MM.1S (cell line): Measurements from ENCODE around the gene MVK.

Source experiments
- DNase-seq: peaks from one replicate; pipeline ENCODE4 v3.0.0-alpha.2; 2015
- H2AFZ ChIP-seq: fragments of 300-600 bp; sonication (generic); 2 replicates; pipeline ENCODE4 v1.6.0; 2016; ENCODE audit warnings: antibody characterized with exemption, low read length
- H3F3A ChIP-seq: fragments of 300-600 bp; sonication (generic); 2 replicates; pipeline ENCODE4 v1.6.1; 2016; ENCODE audit warnings: mild to moderate bottlenecking, antibody characterized with exemption, low read length, moderate library complexity, mixed read lengths; ENCODE audit not compliant: insufficient read depth
- H3K27ac ChIP-seq: fragments of 300-600 bp; sonication (generic); 2 replicates; pipeline ENCODE4 v1.5.1; 2016; ENCODE audit warnings: mild to moderate bottlenecking, low read length
- H3K27me3 ChIP-seq: fragments of 300-600 bp; sonication (generic); replicated peaks from 2 replicates; pipeline ENCODE4 v1.6.0; 2016; ENCODE audit warnings: low read length; ENCODE audit not compliant: insufficient read depth
- H3K36me3 ChIP-seq: fragments of 300-600 bp; sonication (generic); replicated peaks from 2 replicates; pipeline ENCODE4 v1.6.1; 2016; ENCODE audit warnings: mild to moderate bottlenecking, low read length, mixed read lengths; ENCODE audit not compliant: insufficient read depth
- H3K4me1 ChIP-seq: fragments of 300-600 bp; sonication (generic); 2 replicates; pipeline ENCODE4 v1.6.1; 2016; ENCODE audit warnings: low read length, mixed read lengths
- H3K4me2 ChIP-seq: fragments of 300-600 bp; sonication (generic); 2 replicates; pipeline ENCODE4 v1.6.0; 2016; ENCODE audit warnings: low read depth, low read length
- H3K4me3 ChIP-seq: fragments of 300-600 bp; sonication (generic); 2 replicates; pipeline ENCODE4 v1.5.1; 2016; ENCODE audit warnings: low read length, mixed read lengths
- H3K79me2 ChIP-seq: fragments of 300-600 bp; sonication (generic); 2 replicates; pipeline ENCODE4 v1.6.1; 2016; ENCODE audit warnings: mixed run types, low read length, mixed read lengths
- H3K9ac ChIP-seq: fragments of 300-600 bp; sonication (generic); 2 replicates; pipeline ENCODE4 v1.6.1; 2016; ENCODE audit warnings: low read length, mixed read lengths
- H3K9me2 ChIP-seq: fragments of 300-600 bp; sonication (generic); replicated peaks from 2 replicates; pipeline ENCODE4 v1.6.1; 2016; ENCODE audit warnings: mild to moderate bottlenecking, low read length, mixed read lengths; ENCODE audit not compliant: insufficient read depth
- H3K9me3 ChIP-seq: fragments of 300-600 bp; sonication (generic); replicated peaks from 2 replicates; pipeline ENCODE4 v1.6.1; 2016; ENCODE audit warnings: mild to moderate bottlenecking, low read length, mixed read lengths; ENCODE audit not compliant: insufficient read depth
- H4K20me1 ChIP-seq: fragments of 300-600 bp; sonication (generic); 2 replicates; pipeline ENCODE4 v1.6.1; 2016; ENCODE audit warnings: mild to moderate bottlenecking, low read length, moderate library complexity, mixed read lengths; ENCODE audit not compliant: insufficient read depth
- CTCF ChIP-seq: fragments of 300-600 bp; sonication (generic); IDR thresholded peaks from 2 replicates; pipeline ENCODE4 v1.5.1; 2016; ENCODE audit warnings: antibody characterized with exemption, low read length, mixed read lengths
- EZH2 ChIP-seq: fragments of 300-600 bp; sonication (generic); optimal IDR thresholded peaks from 2 replicates; pipeline ENCODE3; 2017; ENCODE audit warnings: low read depth, mild to moderate bottlenecking, antibody characterized with exemption, low read length, mixed read lengths
- EZH2phosphoT487 ChIP-seq: fragments of 300-600 bp; sonication (generic); IDR thresholded peaks from 2 replicates; pipeline ENCODE4 v1.6.1; 2018; ENCODE audit warnings: antibody characterized with exemption, low read length

Gene MVK

GRCh38 chr12:109541413-109541726 lies 32.2 kb upstream of the MVK start:
- Histone ChIP-seq H3K4me2 (no peak overlapping the region), H3K9me3 (no peaks in the 10 kb centered on the region), H3F3A (no peaks in the 10 kb centered on the region), H3K4me3 (no peak overlapping the region), H3K27ac (no peak overlapping the region), H3K36me3 (no peaks in the 10 kb centered on the region), H3K79me2 (no peaks in the 10 kb centered on the region), H3K27me3 (no peaks in the 10 kb centered on the region), H3K9ac (no peak overlapping the region), H3K4me1 (no peaks in the 10 kb centered on the region), H3K9me2 (no peaks in the 10 kb centered on the region), H2AFZ (no peak overlapping the region), H4K20me1 (no peaks in the 10 kb centered on the region)
- TF ChIP-seq CTCF, result no peak
- TF ChIP-seq EZH2, result no peak
- TF ChIP-seq EZH2phosphoT487, result no peak
- DNase-seq, result no peak

GRCh38 chr12:109542014-109542413 lies 31.6 kb upstream of the MVK start:
- Histone ChIP-seq H4K20me1 (no peaks in the 10 kb centered on the region), H3K27ac (no peak overlapping the region), H3K9ac (no peak overlapping the region), H3K9me3 (no peaks in the 10 kb centered on the region), H3K4me1 (no peaks in the 10 kb centered on the region), H3F3A (no peaks in the 10 kb centered on the region), H3K9me2 (no peaks in the 10 kb centered on the region), H2AFZ (no peak overlapping the region), H3K4me2 (no peak overlapping the region), H3K27me3 (no peaks in the 10 kb centered on the region), H3K4me3 (no peak overlapping the region), H3K79me2 (no peaks in the 10 kb centered on the region), H3K36me3 (no peaks in the 10 kb centered on the region)
- no peak for DNase-seq
- TF ChIP-seq CTCF (no peak), EZH2 (no peak), EZH2phosphoT487 (no peak)

GRCh38 chr12:109542876-109543275 lies 30.7 kb upstream of the MVK start:
- H3K79me2 ChIP-seq, result no peaks in the 10 kb centered on the region
- H3F3A ChIP-seq, result no peaks in the 10 kb centered on the region
- DNase-seq, result no peak
- H3K36me3 ChIP-seq, result no peaks in the 10 kb centered on the region
- TF ChIP-seq EZH2phosphoT487, result no peak
- TF ChIP-seq EZH2, result no peak
- TF ChIP-seq CTCF, result no peak
- H3K27ac ChIP-seq, result no peak overlapping the region
- H3K4me2 ChIP-seq, result no peak overlapping the region
- no peaks in the 10 kb centered on the region for H4K20me1 ChIP-seq
- H3K27me3 ChIP-seq, result no peaks in the 10 kb centered on the region
- no peaks in the 10 kb centered on the region for H3K9me2 ChIP-seq
- no peaks in the 10 kb centered on the region for H3K9me3 ChIP-seq
- H3K9ac ChIP-seq, result no peak overlapping the region
- H3K4me3 ChIP-seq, result no peak overlapping the region
- no peak overlapping the region for H2AFZ ChIP-seq
- H3K4me1 ChIP-seq, result no peaks in the 10 kb centered on the region
